ENCODE measurements around the gene GADD45A. TPM values are rescaled to one million over a fixed set of nuclear protein-coding genes. Genes with fewer than 3 reads are reported as not detected.

GADD45A gene
- total and polyA plus RNA-seq, 9 of the 15 experiments (the other 6 are each of a cell fraction or from before 2014, with no cell fraction given) = 21.3 to 156 (median 62.1) TPM

DNA sequence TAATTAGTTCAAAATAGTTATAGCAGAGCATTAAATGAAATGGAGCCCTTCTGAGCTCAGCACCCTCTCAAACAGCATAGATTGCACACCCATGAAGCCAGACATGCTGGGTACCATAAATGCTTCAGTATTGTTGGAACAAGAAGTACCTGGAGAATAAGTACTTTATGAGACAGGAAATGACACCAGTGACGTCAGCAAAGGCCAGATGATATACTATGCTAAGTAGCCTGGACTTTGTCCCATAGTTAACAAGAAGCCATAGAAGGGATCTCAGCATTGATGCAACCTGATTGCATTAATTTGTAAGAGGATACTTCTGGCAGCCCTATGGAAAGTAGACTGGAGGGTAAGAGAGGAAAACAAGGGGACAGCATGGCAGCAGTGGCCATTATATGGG, 16.3 kb upstream of the GADD45A start:
- no peaks in the 10 kb centered on the region for H3K4me1 ChIP-seq (replicated peaks in 1 of 2; ENCODE audit: control insufficient read depth in 2 of 2, insufficient read depth in 2 of 2, low read length in 2 of 2)
- no peaks in the 10 kb centered on the region for H3K36me3 ChIP-seq (ENCODE audit: control insufficient read depth, insufficient read depth, low read length)
- peak overlapping the region; percentile 55 for H2AFZ ChIP-seq (ENCODE audit: low read depth, low read length)
- FAIRE-seq (no peak), ATAC-seq (peak; percentile 55), DNase-seq (ENCODE audit: extremely low read depth in 1 of 4, low spot score in 3 of 4) (no peak)
- no peak overlapping the region for H3K27ac ChIP-seq (ENCODE audit: extremely low read depth, low read depth, low read length)
- 29% methylated on average over 1 of the region's 1 CpG for WGBS (ENCODE audit: insufficient coverage, low coverage, missing lambda C conversion rate)
- H3K9me1 ChIP-seq (ENCODE audit: control insufficient read depth, insufficient read depth, low read length) = no peaks in the 10 kb centered on the region
- no peaks in the 10 kb centered on the region for H3K9me3 ChIP-seq (replicated peaks; ENCODE audit: control insufficient read depth, insufficient read depth, low read depth, low read length)
- H3K79me2 ChIP-seq (ENCODE audit: control insufficient read depth, insufficient read depth, low read length) = no peaks in the 10 kb centered on the region
- intact Hi-C loops (cut with micrococcal nuclease) (no loop called here), in situ Hi-C loops (cut with MboI) (no loop called here)
- CTCF ChIA-PET (ENCODE audit: low intra/inter-chr PET ratio) = no interaction called here
- no peak overlapping the region for H3K9ac ChIP-seq (ENCODE audit: insufficient read depth in 1 of 2, low read depth in 2 of 2, low read length in 2 of 2)
- H3K27me3 ChIP-seq (ENCODE audit: control insufficient read depth in 2 of 2, insufficient read depth in 2 of 2, low read length in 2 of 2) = no peaks in the 10 kb centered on the region
- no TSS peak for BruUV-seq (replicated peaks)
- H3K4me2 ChIP-seq (ENCODE audit: insufficient read depth, low read length) = no peak overlapping the region
- no peaks in the 10 kb centered on the region for H4K20me1 ChIP-seq (replicated peaks; ENCODE audit: control insufficient read depth, insufficient read depth, low read length)
- TF ChIP-seq ATF1 (CRISPR knock-in tag; IDR thresholded peaks at IDR 0.05) = no peak
- peak; percentile 60; the same call in 1 of the 2 replicates for TF ChIP-seq ATF1 (tag; IDR thresholded peaks at IDR 0.05)
- no peak for TF ChIP-seq SIX5 (IDR thresholded peaks at IDR 0.05; ENCODE audit: borderline replicate concordance in 1 of 2, insufficient read depth in 1 of 2, low read depth in 1 of 2, low read length in 2 of 2)
- TF ChIP-seq SMC3 (conservative IDR thresholded peaks at IDR 0.05; ENCODE audit: insufficient read depth, low read depth, low read length) = no peak
- no peak for TF ChIP-seq ZBTB8A (IDR thresholded peaks at IDR 0.05; ENCODE audit: partially characterized antibody)
- TF ChIP-seq CREM (IDR thresholded peaks at IDR 0.05; ENCODE audit: low read depth) = peak; percentile 52; the same call in 1 of the 2 replicates
- TF ChIP-seq SUPT5H (IDR thresholded peaks at IDR 0.05) = no peak
- no peak for TF ChIP-seq TAF1 (IDR thresholded peaks at IDR 0.05; ENCODE audit: control insufficient read depth, extremely low read depth, insufficient read depth, low read length, severe bottlenecking)
- TF ChIP-seq ATF7 (IDR thresholded peaks at IDR 0.05) = 0 out of 2 replicates have a peak, but pooled peaks have one; percentile 12
- TF ChIP-seq E4F1 (CRISPR knock-in tag; IDR thresholded peaks at IDR 0.05; ENCODE audit: borderline replicate concordance) = no peak
- no peak for TF ChIP-seq MYNN (IDR thresholded peaks at IDR 0.05)
- no peak for TF ChIP-seq MYNN (CRISPR knock-in tag; IDR thresholded peaks at IDR 0.05)
- no peak for TF ChIP-seq PYGO2 (tag; IDR thresholded peaks at IDR 0.05)
- TF ChIP-seq CREB1 (IDR thresholded peaks at IDR 0.05) = 0 out of 2 replicates have a peak, but pooled peaks have one; percentile 30
- no peak for TF ChIP-seq CREB1 (CRISPR knock-in tag; IDR thresholded peaks at IDR 0.05)
- peak; percentile 35; the same call in 1 of the 2 replicates for TF ChIP-seq ATF3 (IDR thresholded peaks at IDR 0.05)
- no peak for TF ChIP-seq ATF3 (CRISPR knock-in tag; conservative IDR thresholded peaks at IDR 0.05)
- H3K4me3 ChIP-seq = no peak overlapping the region
- POLR2A ChIA-PET = interaction anchor here (0.7 to 2.5 kb wide), 2 partner anchors 17 to 90 kb away, joined by 3 to 15 read pairs; partner anchors contain the start of gene GADD45A
